Astrocyte (in vitro differentiated cells and primary cell): ENCODE measurements around the gene YTHDF1. TPM values are rescaled to one million over a fixed set of nuclear protein-coding genes. Genes with fewer than 3 reads are reported as not detected.

Experiments used
- DNase-seq: peaks from one replicate; pipeline ENCODE4 v3.0.0-alpha.2; 2010; ENCODE audit warnings: low read depth
- FAIRE-seq: peaks from 2 replicates; lab custom pipeline; 2011; peaks lifted over from hg19 to GRCh38; lab: Jason Lieb, UNC
- H2AFZ ChIP-seq: 2 replicates; pipeline ENCODE4 v1.6.0; 2012; ENCODE audit warnings: low read depth, low read length, inconsistent platforms
- H3K27ac ChIP-seq: 2 replicates; pipeline ENCODE4 v1.5.1; 2011; ENCODE audit warnings: low read depth, low read length, inconsistent platforms
- H3K27me3 ChIP-seq: 2 replicates; pipeline ENCODE4 v1.6.0; 2011; ENCODE audit warnings: low read length, inconsistent platforms; ENCODE audit not compliant: insufficient read depth
- H3K36me3 ChIP-seq: 2 replicates; pipeline ENCODE4 v1.5.1; 2011; ENCODE audit warnings: low read length, inconsistent platforms; ENCODE audit not compliant: insufficient read depth
- H3K4me1 ChIP-seq: 2 replicates; pipeline ENCODE4 v1.5.1; 2011; ENCODE audit warnings: low read length, inconsistent platforms; ENCODE audit not compliant: insufficient read depth
- H3K4me2 ChIP-seq: 2 replicates; pipeline ENCODE4 v1.6.0; 2012; ENCODE audit warnings: low read length, inconsistent platforms
- H3K4me3 ChIP-seq: 2 replicates; pipeline ENCODE4 v1.5.1; 2011; ENCODE audit warnings: low read depth, mild to moderate bottlenecking, low read length, inconsistent platforms; ENCODE audit not compliant: insufficient read depth
- H3K79me2 ChIP-seq: 2 replicates; pipeline ENCODE4 v1.6.0; 2012; ENCODE audit warnings: mild to moderate bottlenecking, low read length, inconsistent platforms; ENCODE audit not compliant: insufficient read depth
- H3K9ac ChIP-seq: 2 replicates; pipeline ENCODE4 v1.6.0; 2012; ENCODE audit warnings: mild to moderate bottlenecking, low read length, inconsistent platforms
- H3K9me3 ChIP-seq: 2 replicates; pipeline ENCODE4 v1.5.1; 2012; ENCODE audit warnings: low read depth, mild to moderate bottlenecking, low read length, inconsistent platforms; ENCODE audit not compliant: insufficient read depth
- H4K20me1 ChIP-seq: 2 replicates; pipeline ENCODE4 v1.6.0; 2012; ENCODE audit warnings: low read length, inconsistent platforms; ENCODE audit not compliant: insufficient read depth
- H3K27ac Mint-ChIP-seq: one replicate; pipeline ENCODE4 v1.8.0; 2021; ENCODE audit warnings: mild to moderate bottlenecking, mixed read lengths; ENCODE audit not compliant: unreplicated experiment
- H3K27me3 Mint-ChIP-seq: one replicate; pipeline ENCODE4 v1.8.0; 2021; ENCODE audit warnings: low read depth, mixed read lengths; ENCODE audit not compliant: unreplicated experiment
- H3K36me3 Mint-ChIP-seq: one replicate; pipeline ENCODE4 v1.8.0; 2021; ENCODE audit warnings: low read depth, mixed read lengths; ENCODE audit not compliant: unreplicated experiment
- H3K4me1 Mint-ChIP-seq: one replicate; pipeline ENCODE4 v1.8.0; 2021; ENCODE audit warnings: low read depth, mixed read lengths; ENCODE audit not compliant: unreplicated experiment
- H3K4me3 Mint-ChIP-seq: one replicate; pipeline ENCODE4 v1.8.0; 2021; ENCODE audit warnings: mild to moderate bottlenecking, moderate library complexity, mixed read lengths; ENCODE audit not compliant: unreplicated experiment
- H3K9me3 Mint-ChIP-seq: one replicate; pipeline ENCODE4 v1.8.0; 2021; ENCODE audit warnings: mild to moderate bottlenecking, mixed read lengths; ENCODE audit not compliant: unreplicated experiment
- EZH2 ChIP-seq: IDR thresholded peaks from 2 replicates; pipeline ENCODE4 v1.6.1; 2012; ENCODE audit warnings: mild to moderate bottlenecking, low read length, inconsistent platforms; ENCODE audit not compliant: insufficient read depth
- total RNA-seq: library from RNA; stranded (reverse); gene quantifications from 2 replicates; pipeline ENCODE4 v1.2.1, GENCODE V29; 2021
- TF ChIP-seq, protein P1 (sequence below): IDR thresholded peaks from 2 replicates; pipeline ENCODE4 v1.5.1; 2011; ENCODE audit warnings: low read depth, mild to moderate bottlenecking, inconsistent platforms, low read length, moderate library complexity; ENCODE audit not compliant: insufficient read depth

YTHDF1 gene
- total RNA-seq, 1 donor from 2014 or later, result 107 TPM

DNA sequence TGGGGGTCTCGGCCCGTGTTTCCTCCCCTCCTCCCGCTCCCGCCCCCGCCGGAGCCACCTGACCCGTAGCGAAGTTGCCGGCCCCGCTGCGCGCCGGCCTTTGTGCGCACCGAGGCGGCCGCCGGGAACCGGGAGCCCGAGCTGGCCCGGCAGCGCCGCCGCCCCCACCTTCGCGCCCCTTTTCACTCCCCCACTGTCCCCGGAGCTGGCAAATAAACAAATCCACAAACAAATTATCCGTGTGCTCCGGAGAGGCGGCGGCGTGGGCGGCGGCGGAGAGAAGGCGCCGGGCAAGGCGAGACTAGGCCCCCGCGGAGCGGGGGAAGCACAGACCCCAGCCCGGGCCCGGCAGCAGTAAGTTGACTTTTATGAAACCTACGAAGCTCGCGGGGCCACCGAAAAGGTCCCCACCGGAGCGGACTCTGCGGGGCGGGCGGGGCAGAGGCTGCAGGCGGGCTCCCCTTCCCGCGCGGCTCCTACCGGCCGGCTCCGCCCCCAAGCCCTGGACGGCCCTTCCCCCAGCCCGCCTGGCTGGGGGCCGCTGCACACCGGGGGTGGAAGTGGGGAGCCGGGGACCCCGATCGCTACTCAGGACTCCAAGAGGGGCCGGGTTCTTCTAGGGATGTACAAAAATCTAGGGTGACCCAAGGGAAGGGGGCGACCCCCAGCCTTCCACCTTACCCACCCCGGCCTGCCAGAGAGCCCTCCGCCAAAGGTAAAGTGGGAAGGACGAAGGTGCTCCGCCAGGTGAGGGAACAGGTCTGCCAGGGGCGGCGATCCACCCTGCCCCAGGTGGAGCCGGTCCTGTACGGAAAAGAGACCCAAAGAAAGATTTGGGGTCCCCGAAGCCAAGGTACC lies 40.7 kb downstream of the YTHDF1 start:
- H3K9me3 Mint-ChIP-seq, result peaks cover 1% of the 10 kb centered on the region
- H3K4me1 Mint-ChIP-seq, result peaks cover 4% of the 10 kb centered on the region
- Histone ChIP-seq H4K20me1 (peaks cover 24% of the 10 kb centered on the region), H2AFZ (no peak overlapping the region), H3K4me2 (no peak overlapping the region), H3K36me3 (no peaks in the 10 kb centered on the region), H3K9ac (no peak overlapping the region), H3K27me3 (peaks cover 58% of the 10 kb centered on the region), H3K4me3 (no peak overlapping the region), H3K27ac (no peak overlapping the region), H3K9me3 (no peaks in the 10 kb centered on the region), H3K4me1 (no peaks in the 10 kb centered on the region), H3K79me2 (no peaks in the 10 kb centered on the region)
- H3K27me3 Mint-ChIP-seq, result peaks cover 40% of the 10 kb centered on the region
- peaks cover 1% of the 10 kb centered on the region for H3K36me3 Mint-ChIP-seq
- H3K27ac Mint-ChIP-seq, result no peak overlapping the region
- peak; percentile 57 for TF ChIP-seq EZH2
- TF ChIP-seq, protein P1, sequence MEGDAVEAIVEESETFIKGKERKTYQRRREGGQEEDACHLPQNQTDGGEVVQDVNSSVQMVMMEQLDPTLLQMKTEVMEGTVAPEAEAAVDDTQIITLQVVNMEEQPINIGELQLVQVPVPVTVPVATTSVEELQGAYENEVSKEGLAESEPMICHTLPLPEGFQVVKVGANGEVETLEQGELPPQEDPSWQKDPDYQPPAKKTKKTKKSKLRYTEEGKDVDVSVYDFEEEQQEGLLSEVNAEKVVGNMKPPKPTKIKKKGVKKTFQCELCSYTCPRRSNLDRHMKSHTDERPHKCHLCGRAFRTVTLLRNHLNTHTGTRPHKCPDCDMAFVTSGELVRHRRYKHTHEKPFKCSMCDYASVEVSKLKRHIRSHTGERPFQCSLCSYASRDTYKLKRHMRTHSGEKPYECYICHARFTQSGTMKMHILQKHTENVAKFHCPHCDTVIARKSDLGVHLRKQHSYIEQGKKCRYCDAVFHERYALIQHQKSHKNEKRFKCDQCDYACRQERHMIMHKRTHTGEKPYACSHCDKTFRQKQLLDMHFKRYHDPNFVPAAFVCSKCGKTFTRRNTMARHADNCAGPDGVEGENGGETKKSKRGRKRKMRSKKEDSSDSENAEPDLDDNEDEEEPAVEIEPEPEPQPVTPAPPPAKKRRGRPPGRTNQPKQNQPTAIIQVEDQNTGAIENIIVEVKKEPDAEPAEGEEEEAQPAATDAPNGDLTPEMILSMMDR, result no peak
- DNase-seq, result no peak
- H3K4me3 Mint-ChIP-seq, result no peak overlapping the region
- FAIRE-seq, result no peak

DNA sequence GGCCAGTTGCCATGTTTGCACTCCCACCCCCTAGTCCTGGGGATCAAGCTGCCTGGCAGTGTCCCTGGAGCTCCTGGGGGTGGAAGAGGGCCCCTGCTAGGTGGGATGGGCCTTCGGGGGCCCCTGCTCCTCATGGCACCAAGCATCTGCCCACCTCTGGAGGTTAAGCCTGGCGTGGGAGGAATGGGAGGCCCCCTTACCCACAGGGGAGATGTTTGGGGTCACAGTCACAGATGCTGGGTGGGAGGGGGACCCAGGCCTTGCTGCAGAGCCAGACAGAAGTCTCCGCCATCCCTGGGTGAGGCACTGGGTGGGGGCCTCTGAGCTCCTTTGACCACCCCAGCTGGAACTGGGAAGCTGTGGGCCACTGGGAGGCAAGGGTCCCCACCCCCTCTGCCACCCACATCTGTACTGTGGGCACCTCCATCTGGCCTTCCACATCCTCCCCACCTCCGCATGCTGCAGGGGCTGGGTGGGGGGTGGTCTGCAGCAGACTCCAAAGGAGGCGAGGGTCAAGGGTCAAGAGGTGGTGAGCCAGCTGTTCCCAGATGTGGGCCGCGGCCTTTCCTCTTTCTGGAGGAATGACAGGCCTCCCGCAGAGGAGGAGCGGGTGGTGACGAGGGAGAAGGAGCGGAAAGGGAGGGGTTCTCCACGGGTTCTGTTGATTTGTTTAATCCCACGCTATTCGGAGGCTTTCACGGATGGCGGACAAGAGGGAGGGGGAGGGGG lies 41.5 kb downstream of the YTHDF1 start:
- Mint-ChIP-seq H3K27ac (no peak overlapping the region), H3K4me1 (peaks cover 1% of the 10 kb centered on the region), H3K36me3 (peaks cover 3% of the 10 kb centered on the region), H3K27me3 (peaks cover 45% of the 10 kb centered on the region), H3K4me3 (no peak overlapping the region), H3K9me3 (peaks cover 1% of the 10 kb centered on the region)
- Histone ChIP-seq H3K9me3 (no peaks in the 10 kb centered on the region), H3K9ac (no peak overlapping the region), H3K4me3 (no peak overlapping the region), H3K4me2 (no peak overlapping the region), H3K4me1 (no peaks in the 10 kb centered on the region), H2AFZ (no peak overlapping the region), H4K20me1 (peaks cover 16% of the 10 kb centered on the region), H3K79me2 (no peaks in the 10 kb centered on the region), H3K36me3 (no peaks in the 10 kb centered on the region), H3K27me3 (peaks cover 53% of the 10 kb centered on the region), H3K27ac (no peak overlapping the region)
- no peak for DNase-seq
- FAIRE-seq, result no peak
- TF ChIP-seq, protein P1, result no peak
- TF ChIP-seq EZH2, result no peak
